DMS153 (cell line): ENCODE measurements around the gene MAP4K5.
"Not testable (repeated sequence)": the region's sequence is repeated elsewhere in the genome, so short reads cannot be mapped to it uniquely, and the experiment has no call there.

ENCODE experiments used
- DNase-seq: peaks from one replicate; lab custom pipeline; 2025; lab: John Stamatoyannopoulos, UW

Gene MAP4K5

GRCh38 chr14:50532502-50533240 is at the start of gene MAP4K5:
Gene MAP4K5 (minus strand): TSS chr14:50532569. CDS start chr14:50532049, 520 bp downstream.
- DNase-seq = peak; percentile 78

GRCh38 chr14:50578433-50578832 is 46.1 kb upstream of the MAP4K5 start:
- DNase-seq = no peak

GRCh38 chr14:50577982-50578381 is 45.6 kb upstream of the MAP4K5 start:
- no peak for DNase-seq

- no peak for DNase-seq
Measured at GRCh38 chr14:50575769-50576168, 43.4 kb upstream of the MAP4K5 start.

- DNase-seq = no peak
Measured at GRCh38 chr14:50573862-50574261, 41.5 kb upstream of the MAP4K5 start.

- DNase-seq = no peak
Measured at GRCh38 chr14:50569714-50570274, 37.4 kb upstream of the MAP4K5 start.

GRCh38 chr14:50562841-50563240 is 30.5 kb upstream of the MAP4K5 start:
- DNase-seq = no peak

- peak; percentile 48 for DNase-seq
Measured at GRCh38 chr14:50560931-50561285, 28.5 kb upstream of the MAP4K5 start.

GRCh38 chr14:50559990-50560930 is 27.9 kb upstream of the MAP4K5 start, which contains the start of gene ATL1:
Gene ATL1 (plus strand): TSS chr14:50560145. CDS start chr14:50560266, 121 bp downstream.
- DNase-seq = peak; percentile 52

- DNase-seq = not testable (repeated sequence)
Measured at GRCh38 chr14:50552796-50553195, 20.4 kb upstream of the MAP4K5 start.

- DNase-seq = no peak
Measured at GRCh38 chr14:50551877-50552276, 19.5 kb upstream of the MAP4K5 start.

- no peak for DNase-seq
Measured at GRCh38 chr14:50550294-50550693, 17.9 kb upstream of the MAP4K5 start.

- DNase-seq = no peak
Measured at GRCh38 chr14:50545618-50546017, 13.2 kb upstream of the MAP4K5 start.

- no peak for DNase-seq
Measured at GRCh38 chr14:50544911-50545310, 12.5 kb upstream of the MAP4K5 start.

- DNase-seq = peak; percentile 95
Measured at GRCh38 chr14:50542941-50543418, 10.6 kb upstream of the MAP4K5 start.

- DNase-seq = no peak
Measured at GRCh38 chr14:50541159-50541567, 8.8 kb upstream of the MAP4K5 start.

GRCh38 chr14:50539051-50539450 is 6.7 kb upstream of the MAP4K5 start:
- DNase-seq = no peak

GRCh38 chr14:50538034-50538433 is 5.7 kb upstream of the MAP4K5 start:
- DNase-seq = not testable (repeated sequence)

GRCh38 chr14:50534997-50535396 is 2.6 kb upstream of the MAP4K5 start:
- no peak for DNase-seq

GRCh38 chr14:50534416-50534815 is 2.0 kb upstream of the MAP4K5 start:
- no peak for DNase-seq

- DNase-seq = no peak
Measured at GRCh38 chr14:50533806-50534205, 1.4 kb upstream of the MAP4K5 start.

- no peak for DNase-seq
Measured at GRCh38 chr14:50533241-50533705, 904 bp upstream of the MAP4K5 start.
